WTC11 (cell line): Measurements from ENCODE around the gene COG2. TPM values are rescaled to one million over a fixed set of nuclear protein-coding genes. Genes with fewer than 3 reads are reported as not detected.
"Not testable (repeated sequence)": the region's sequence is repeated elsewhere in the genome, so short reads cannot be mapped to it uniquely, and the experiment has no call there.

ENCODE experiments used
- ATAC-seq: fragments of 200-7000 bp; cut with Tn5 transposase; 2 replicates; pipeline ENCODE4 v1.10.0; 2021; ENCODE audit warnings: mild to moderate bottlenecking, moderate library complexity
- CTCF ChIA-PET: fragments of 300-600 bp; sonication (Branson Sonifier 250); formaldehyde crosslinking; loops from one replicate; lab custom pipeline; 2021; ENCODE audit warnings: antibody characterized with exemption; lab: Charles Lee
- POLR2A ChIA-PET: fragments of 350-600 bp; sonication (Branson Sonifier 250); formaldehyde crosslinking; loops from one replicate; lab custom pipeline; 2021; ENCODE audit warnings: antibody characterized with exemption; lab: Charles Lee
- DNase-seq: peaks from one replicate; pipeline ENCODE4 v3.0.0; 2021; ENCODE audit warnings: low spot score
- H3K27ac Mint-ChIP-seq: 2 replicates; pipeline ENCODE4 v1.8.0; 2021; ENCODE audit warnings: mixed read lengths
- H3K27me3 Mint-ChIP-seq: 2 replicates; pipeline ENCODE4 v1.8.0; 2021; ENCODE audit warnings: low read depth, mild to moderate bottlenecking, moderate library complexity, mixed read lengths
- H3K36me3 Mint-ChIP-seq: 2 replicates; pipeline ENCODE4 v1.8.0; 2021; ENCODE audit warnings: mixed read lengths
- H3K4me1 Mint-ChIP-seq: 2 replicates; pipeline ENCODE4 v1.8.0; 2022; ENCODE audit warnings: mixed read lengths
- H3K4me3 Mint-ChIP-seq: 2 replicates; pipeline ENCODE4 v1.8.0; 2021; ENCODE audit warnings: mild to moderate bottlenecking, moderate library complexity, mixed read lengths
- H3K9me3 Mint-ChIP-seq: 2 replicates; pipeline ENCODE4 v1.8.0; 2021; ENCODE audit warnings: mixed read lengths
- ATF1 ChIP-seq: sonication (generic); formaldehyde crosslinking; IDR thresholded peaks from 2 replicates; pipeline ENCODE4 v1.8.1; 2023; ENCODE audit warnings: mild to moderate bottlenecking, moderate library complexity, missing genetic modification reagents
- FOXK1 ChIP-seq: sonication (generic); formaldehyde crosslinking; IDR thresholded peaks from 2 replicates; pipeline ENCODE4 v1.8.0; 2022; ENCODE audit warnings: mild to moderate bottlenecking, moderate library complexity, missing genetic modification reagents
- JAZF1 ChIP-seq: fragments of 250-450 bp; sonication (Bioruptor Pico); IDR thresholded peaks from 2 replicates; pipeline ENCODE4 v1.9.0; 2021; ENCODE audit warnings: moderate library complexity, mild to moderate bottlenecking, inconsistent platforms
- JUN ChIP-seq: sonication (generic); formaldehyde crosslinking; IDR thresholded peaks from 2 replicates; pipeline ENCODE4 v1.8.0; 2023; ENCODE audit warnings: mild to moderate bottlenecking, missing genetic modification reagents
- NFATC4 ChIP-seq: fragments of 250-450 bp; sonication (Bioruptor Pico); IDR thresholded peaks from 2 replicates; pipeline ENCODE4 v1.9.0; 2021; ENCODE audit warnings: mild to moderate bottlenecking
- NFYB ChIP-seq: sonication (generic); formaldehyde crosslinking; conservative IDR thresholded peaks from 2 replicates; pipeline ENCODE4 v1.8.0; 2022; ENCODE audit warnings: low read depth, missing genetic modification reagents
- SMAD4 ChIP-seq: sonication (generic); formaldehyde crosslinking; IDR thresholded peaks from 2 replicates; pipeline ENCODE4 v1.8.0; 2022; ENCODE audit warnings: mild to moderate bottlenecking, missing genetic modification reagents
- SOX15 ChIP-seq: fragments of 250-450 bp; sonication (Bioruptor Pico); IDR thresholded peaks from 2 replicates; pipeline ENCODE4 v1.9.0; 2021; ENCODE audit warnings: mild to moderate bottlenecking
- TCF7 ChIP-seq: sonication (generic); formaldehyde crosslinking; IDR thresholded peaks from 2 replicates; pipeline ENCODE4 v1.8.0; 2022; ENCODE audit warnings: mild to moderate bottlenecking, low read depth, missing genetic modification reagents, moderate library complexity
- TEAD1 ChIP-seq: sonication (generic); formaldehyde crosslinking; IDR thresholded peaks from 2 replicates; pipeline ENCODE4 v1.8.0; 2022; ENCODE audit warnings: mild to moderate bottlenecking, missing genetic modification reagents
- ZNF232 ChIP-seq: sonication (generic); formaldehyde crosslinking; IDR thresholded peaks from 2 replicates; pipeline ENCODE4 v1.8.0; 2022; ENCODE audit warnings: mild to moderate bottlenecking, missing genetic modification reagents
- ZNF416 ChIP-seq: fragments of 250-450 bp; sonication (Bioruptor Pico); IDR thresholded peaks from 2 replicates; pipeline ENCODE4 v1.9.0; 2021; ENCODE audit warnings: mild to moderate bottlenecking, inconsistent platforms
- ZNF423 ChIP-seq: fragments of 250-450 bp; sonication (Bioruptor Pico); IDR thresholded peaks from 2 replicates; pipeline ENCODE4 v2.1.2; 2022; ENCODE audit warnings: mild to moderate bottlenecking, moderate library complexity
- ZNF671 ChIP-seq: fragments of 250-450 bp; sonication (Bioruptor Pico); IDR thresholded peaks from 2 replicates; pipeline ENCODE4 v1.8.0; 2021; ENCODE audit warnings: mild to moderate bottlenecking
- total RNA-seq: library from RNA; stranded (reverse); gene quantifications from 3 replicates; pipeline ENCODE4 v1.2.3, GENCODE V29; 2021
- TF ChIP-seq, protein P1 (sequence below): sonication (generic); formaldehyde crosslinking; IDR thresholded peaks from 2 replicates; pipeline ENCODE4 v1.8.0; 2022; ENCODE audit warnings: missing genetic modification reagents
- TF ChIP-seq, protein P2 (sequence below): sonication (generic); formaldehyde crosslinking; IDR thresholded peaks from 2 replicates; pipeline ENCODE4 v1.8.0; 2023; ENCODE audit warnings: missing genetic modification reagents
- TF ChIP-seq, protein P3 (sequence below): sonication (generic); formaldehyde crosslinking; IDR thresholded peaks from 2 replicates; pipeline ENCODE4 v1.8.1; 2023; ENCODE audit warnings: mild to moderate bottlenecking, missing genetic modification reagents, moderate library complexity
- TF ChIP-seq, protein P4 (sequence below): fragments of 250-450 bp; sonication (Bioruptor Pico); conservative IDR thresholded peaks from 2 replicates; pipeline ENCODE4 v1.9.0; 2021; ENCODE audit warnings: mild to moderate bottlenecking
- TF ChIP-seq, protein P5 (sequence below): sonication (generic); formaldehyde crosslinking; IDR thresholded peaks from 2 replicates; pipeline ENCODE4 v1.8.1; 2023; ENCODE audit warnings: mild to moderate bottlenecking, missing genetic modification reagents
- TF ChIP-seq, protein P6 (sequence below): fragments of 250-450 bp; sonication (Bioruptor Pico); IDR thresholded peaks from 2 replicates; pipeline ENCODE4 v1.8.0; 2021; ENCODE audit warnings: mild to moderate bottlenecking
- TF ChIP-seq, protein P7 (sequence below): sonication (generic); formaldehyde crosslinking; conservative IDR thresholded peaks from 2 replicates; pipeline ENCODE4 v1.8.1; 2023; ENCODE audit warnings: mild to moderate bottlenecking, low read depth, missing genetic modification reagents, moderate library complexity

Gene COG2
- total RNA-seq, 1 experiment from 2014 or later: 30.9 TPM

DNA sequence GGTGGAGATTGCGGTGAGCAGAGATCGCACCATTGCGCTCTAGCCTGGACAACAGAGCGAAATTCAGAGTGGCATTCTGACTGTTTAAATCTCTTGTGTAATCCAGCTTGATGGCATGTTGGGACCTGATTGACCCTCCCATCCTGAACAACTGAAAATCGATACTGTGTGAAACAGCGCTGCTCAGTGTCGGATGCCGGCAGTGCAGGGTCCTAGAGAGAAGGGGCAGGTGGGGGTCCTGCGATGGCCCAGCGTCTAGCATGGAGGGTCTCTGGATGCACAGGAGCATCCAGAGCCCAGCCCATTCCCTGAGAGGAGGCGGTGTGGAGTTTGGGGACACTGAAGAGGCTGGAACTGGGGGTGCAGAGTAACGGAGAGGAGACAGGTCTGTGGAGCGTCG lies 55.8 kb downstream of the COG2 start (continued):
- TF ChIP-seq, protein P1, sequence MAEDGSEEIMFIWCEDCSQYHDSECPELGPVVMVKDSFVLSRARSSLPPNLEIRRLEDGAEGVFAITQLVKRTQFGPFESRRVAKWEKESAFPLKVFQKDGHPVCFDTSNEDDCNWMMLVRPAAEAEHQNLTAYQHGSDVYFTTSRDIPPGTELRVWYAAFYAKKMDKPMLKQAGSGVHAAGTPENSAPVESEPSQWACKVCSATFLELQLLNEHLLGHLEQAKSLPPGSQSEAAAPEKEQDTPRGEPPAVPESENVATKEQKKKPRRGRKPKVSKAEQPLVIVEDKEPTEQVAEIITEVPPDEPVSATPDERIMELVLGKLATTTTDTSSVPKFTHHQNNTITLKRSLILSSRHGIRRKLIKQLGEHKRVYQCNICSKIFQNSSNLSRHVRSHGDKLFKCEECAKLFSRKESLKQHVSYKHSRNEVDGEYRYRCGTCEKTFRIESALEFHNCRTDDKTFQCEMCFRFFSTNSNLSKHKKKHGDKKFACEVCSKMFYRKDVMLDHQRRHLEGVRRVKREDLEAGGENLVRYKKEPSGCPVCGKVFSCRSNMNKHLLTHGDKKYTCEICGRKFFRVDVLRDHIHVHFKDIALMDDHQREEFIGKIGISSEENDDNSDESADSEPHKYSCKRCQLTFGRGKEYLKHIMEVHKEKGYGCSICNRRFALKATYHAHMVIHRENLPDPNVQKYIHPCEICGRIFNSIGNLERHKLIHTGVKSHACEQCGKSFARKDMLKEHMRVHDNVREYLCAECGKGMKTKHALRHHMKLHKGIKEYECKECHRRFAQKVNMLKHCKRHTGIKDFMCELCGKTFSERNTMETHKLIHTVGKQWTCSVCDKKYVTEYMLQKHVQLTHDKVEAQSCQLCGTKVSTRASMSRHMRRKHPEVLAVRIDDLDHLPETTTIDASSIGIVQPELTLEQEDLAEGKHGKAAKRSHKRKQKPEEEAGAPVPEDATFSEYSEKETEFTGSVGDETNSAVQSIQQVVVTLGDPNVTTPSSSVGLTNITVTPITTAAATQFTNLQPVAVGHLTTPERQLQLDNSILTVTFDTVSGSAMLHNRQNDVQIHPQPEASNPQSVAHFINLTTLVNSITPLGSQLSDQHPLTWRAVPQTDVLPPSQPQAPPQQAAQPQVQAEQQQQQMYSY: no peak
- TF ChIP-seq, protein P2, sequence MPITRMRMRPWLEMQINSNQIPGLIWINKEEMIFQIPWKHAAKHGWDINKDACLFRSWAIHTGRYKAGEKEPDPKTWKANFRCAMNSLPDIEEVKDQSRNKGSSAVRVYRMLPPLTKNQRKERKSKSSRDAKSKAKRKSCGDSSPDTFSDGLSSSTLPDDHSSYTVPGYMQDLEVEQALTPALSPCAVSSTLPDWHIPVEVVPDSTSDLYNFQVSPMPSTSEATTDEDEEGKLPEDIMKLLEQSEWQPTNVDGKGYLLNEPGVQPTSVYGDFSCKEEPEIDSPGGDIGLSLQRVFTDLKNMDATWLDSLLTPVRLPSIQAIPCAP (CRISPR knock-in tag): no peak
- no peak for TF ChIP-seq ZNF416 (CRISPR knock-in tag)
- TF ChIP-seq ZNF671 (CRISPR knock-in tag): no peak
- TF ChIP-seq NFATC4 (CRISPR knock-in tag): no peak
- TF ChIP-seq, protein P3, sequence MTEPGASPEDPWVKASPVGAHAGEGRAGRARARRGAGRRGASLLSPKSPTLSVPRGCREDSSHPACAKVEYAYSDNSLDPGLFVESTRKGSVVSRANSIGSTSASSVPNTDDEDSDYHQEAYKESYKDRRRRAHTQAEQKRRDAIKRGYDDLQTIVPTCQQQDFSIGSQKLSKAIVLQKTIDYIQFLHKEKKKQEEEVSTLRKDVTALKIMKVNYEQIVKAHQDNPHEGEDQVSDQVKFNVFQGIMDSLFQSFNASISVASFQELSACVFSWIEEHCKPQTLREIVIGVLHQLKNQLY (CRISPR knock-in tag): no peak
- TF ChIP-seq ATF1 (CRISPR knock-in tag): no peak
- TF ChIP-seq, protein P4, sequence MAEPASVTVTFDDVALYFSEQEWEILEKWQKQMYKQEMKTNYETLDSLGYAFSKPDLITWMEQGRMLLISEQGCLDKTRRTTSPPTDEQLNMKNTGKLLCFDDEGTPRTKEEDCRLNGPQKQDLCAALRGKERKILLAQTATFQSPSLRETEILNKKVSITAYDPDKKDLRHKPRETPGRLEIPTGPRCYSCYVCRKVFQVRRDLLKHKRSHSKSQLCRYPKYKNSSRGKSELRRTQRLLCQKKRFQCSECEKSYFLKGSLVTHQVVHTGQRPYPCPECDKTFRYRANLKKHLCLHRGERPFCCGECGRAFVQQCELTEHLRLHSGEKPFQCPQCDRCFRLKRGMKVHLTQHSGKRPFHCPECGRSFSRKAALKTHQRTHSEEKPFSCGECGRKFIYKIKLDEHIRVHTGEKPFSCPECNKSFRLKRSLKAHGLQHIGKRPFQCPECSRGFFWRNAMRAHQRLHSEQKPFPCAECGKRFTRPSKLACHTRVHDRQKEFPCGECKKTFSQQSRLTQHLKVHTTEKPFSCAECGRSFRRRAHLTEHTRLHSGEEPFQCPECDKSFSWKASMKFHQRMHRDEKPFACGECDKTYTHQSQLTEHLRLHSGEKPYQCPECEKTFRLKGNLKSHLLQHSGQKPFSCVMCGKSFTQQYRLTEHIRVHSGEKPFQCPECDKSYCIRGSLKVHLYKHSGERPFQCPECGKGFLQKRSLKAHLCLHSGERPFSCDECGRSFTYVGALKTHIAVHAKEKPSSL (CRISPR knock-in tag): no peak
- TF ChIP-seq, protein P5, sequence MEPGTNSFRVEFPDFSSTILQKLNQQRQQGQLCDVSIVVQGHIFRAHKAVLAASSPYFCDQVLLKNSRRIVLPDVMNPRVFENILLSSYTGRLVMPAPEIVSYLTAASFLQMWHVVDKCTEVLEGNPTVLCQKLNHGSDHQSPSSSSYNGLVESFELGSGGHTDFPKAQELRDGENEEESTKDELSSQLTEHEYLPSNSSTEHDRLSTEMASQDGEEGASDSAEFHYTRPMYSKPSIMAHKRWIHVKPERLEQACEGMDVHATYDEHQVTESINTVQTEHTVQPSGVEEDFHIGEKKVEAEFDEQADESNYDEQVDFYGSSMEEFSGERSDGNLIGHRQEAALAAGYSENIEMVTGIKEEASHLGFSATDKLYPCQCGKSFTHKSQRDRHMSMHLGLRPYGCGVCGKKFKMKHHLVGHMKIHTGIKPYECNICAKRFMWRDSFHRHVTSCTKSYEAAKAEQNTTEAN (CRISPR knock-in tag): no peak
- no peak for TF ChIP-seq NFYB (CRISPR knock-in tag)
- no peak for TF ChIP-seq SMAD4 (CRISPR knock-in tag)

DNA sequence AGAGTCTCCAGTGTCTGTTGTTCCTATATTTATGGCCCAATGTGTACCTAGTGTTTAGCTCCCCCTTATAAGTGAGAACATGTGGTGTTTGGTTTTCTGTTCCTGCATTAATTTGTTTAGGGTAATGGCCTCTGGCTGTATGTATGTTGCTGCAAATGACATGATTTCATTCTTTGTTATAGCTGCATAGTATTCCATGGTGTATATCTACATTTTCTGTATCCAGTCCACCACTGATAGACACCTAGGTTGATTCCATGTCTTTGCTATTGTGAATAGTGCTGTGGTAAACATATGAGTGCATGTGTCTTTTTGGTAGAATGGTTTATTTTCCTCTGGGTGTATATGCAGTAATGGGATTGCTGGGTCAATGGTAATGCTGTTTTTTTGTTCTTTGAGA lies 56.7 kb downstream of the COG2 start:
- H3K27ac Mint-ChIP-seq, H3K36me3 Mint-ChIP-seq, H3K27me3 Mint-ChIP-seq, H3K4me3 Mint-ChIP-seq, POLR2A ChIA-PET, ATAC-seq, H3K9me3 Mint-ChIP-seq, DNase-seq: not testable (repeated sequence)
- H3K4me1 Mint-ChIP-seq: peaks cover 23% of the 10 kb centered on the region
- CTCF ChIA-PET: interaction anchor here (0.6 to 2.7 kb wide), 6 partner anchors 14 to 99 kb away, joined by 3 to 13 read pairs (median 3); partner anchors contain the start of gene AGT

DNA sequence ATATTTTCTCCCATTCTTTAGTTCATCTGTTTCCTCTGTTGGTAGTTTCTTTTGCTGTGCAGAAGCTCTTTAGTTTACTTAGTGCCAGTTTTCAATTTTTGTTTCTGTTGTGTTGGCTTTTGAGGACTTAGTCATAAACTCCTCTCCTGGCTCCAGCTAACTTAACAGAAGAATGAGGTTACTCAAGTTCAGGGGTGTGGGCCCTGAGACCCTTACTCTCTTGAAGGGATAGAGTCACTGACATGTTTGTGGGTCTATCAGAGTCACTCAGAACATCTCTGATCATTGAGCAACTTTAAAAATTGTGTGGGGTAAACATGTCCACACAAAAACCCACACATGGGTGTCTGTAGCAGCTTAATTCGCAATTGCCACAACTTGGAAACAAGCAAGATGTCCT lies 57.4 kb downstream of the COG2 start:
- Mint-ChIP-seq H3K27me3 (no peaks in the 10 kb centered on the region), H3K4me1 (peaks cover 17% of the 10 kb centered on the region), H3K36me3 (no peaks in the 10 kb centered on the region), H3K27ac (no peak overlapping the region), H3K9me3 (no peaks in the 10 kb centered on the region), H3K4me3 (no peak overlapping the region)
- no peak for DNase-seq
- ATAC-seq: no peak
- POLR2A ChIA-PET: no interaction called here
- CTCF ChIA-PET: no interaction called here
- no peak for TF ChIP-seq SMAD4 (CRISPR knock-in tag)
- no peak for TF ChIP-seq TEAD1 (CRISPR knock-in tag)
- TF ChIP-seq, protein P6, sequence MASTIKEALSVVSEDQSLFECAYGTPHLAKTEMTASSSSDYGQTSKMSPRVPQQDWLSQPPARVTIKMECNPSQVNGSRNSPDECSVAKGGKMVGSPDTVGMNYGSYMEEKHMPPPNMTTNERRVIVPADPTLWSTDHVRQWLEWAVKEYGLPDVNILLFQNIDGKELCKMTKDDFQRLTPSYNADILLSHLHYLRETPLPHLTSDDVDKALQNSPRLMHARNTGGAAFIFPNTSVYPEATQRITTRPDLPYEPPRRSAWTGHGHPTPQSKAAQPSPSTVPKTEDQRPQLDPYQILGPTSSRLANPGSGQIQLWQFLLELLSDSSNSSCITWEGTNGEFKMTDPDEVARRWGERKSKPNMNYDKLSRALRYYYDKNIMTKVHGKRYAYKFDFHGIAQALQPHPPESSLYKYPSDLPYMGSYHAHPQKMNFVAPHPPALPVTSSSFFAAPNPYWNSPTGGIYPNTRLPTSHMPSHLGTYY (CRISPR knock-in tag): no peak
- TF ChIP-seq ATF1 (CRISPR knock-in tag): no peak
- no peak for TF ChIP-seq TCF7 (CRISPR knock-in tag)
- no peak for TF ChIP-seq FOXK1 (CRISPR knock-in tag)
- no peak for TF ChIP-seq SOX15 (CRISPR knock-in tag)
- no peak for TF ChIP-seq ZNF423
- TF ChIP-seq, protein P7, sequence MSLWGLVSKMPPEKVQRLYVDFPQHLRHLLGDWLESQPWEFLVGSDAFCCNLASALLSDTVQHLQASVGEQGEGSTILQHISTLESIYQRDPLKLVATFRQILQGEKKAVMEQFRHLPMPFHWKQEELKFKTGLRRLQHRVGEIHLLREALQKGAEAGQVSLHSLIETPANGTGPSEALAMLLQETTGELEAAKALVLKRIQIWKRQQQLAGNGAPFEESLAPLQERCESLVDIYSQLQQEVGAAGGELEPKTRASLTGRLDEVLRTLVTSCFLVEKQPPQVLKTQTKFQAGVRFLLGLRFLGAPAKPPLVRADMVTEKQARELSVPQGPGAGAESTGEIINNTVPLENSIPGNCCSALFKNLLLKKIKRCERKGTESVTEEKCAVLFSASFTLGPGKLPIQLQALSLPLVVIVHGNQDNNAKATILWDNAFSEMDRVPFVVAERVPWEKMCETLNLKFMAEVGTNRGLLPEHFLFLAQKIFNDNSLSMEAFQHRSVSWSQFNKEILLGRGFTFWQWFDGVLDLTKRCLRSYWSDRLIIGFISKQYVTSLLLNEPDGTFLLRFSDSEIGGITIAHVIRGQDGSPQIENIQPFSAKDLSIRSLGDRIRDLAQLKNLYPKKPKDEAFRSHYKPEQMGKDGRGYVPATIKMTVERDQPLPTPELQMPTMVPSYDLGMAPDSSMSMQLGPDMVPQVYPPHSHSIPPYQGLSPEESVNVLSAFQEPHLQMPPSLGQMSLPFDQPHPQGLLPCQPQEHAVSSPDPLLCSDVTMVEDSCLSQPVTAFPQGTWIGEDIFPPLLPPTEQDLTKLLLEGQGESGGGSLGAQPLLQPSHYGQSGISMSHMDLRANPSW: no peak
- TF ChIP-seq JAZF1: no peak
- TF ChIP-seq ZNF232: no peak
- TF ChIP-seq JUN (CRISPR knock-in tag): no peak
- TF ChIP-seq NFATC4 (CRISPR knock-in tag): no peak
